GM12872 (cell line): Measurements from ENCODE around the gene GALNT13.

ENCODE experiments used
- CTCF ChIP-seq: IDR thresholded peaks from 3 replicates; pipeline ENCODE4 v1.5.1; 2011; ENCODE audit warnings: low read depth, mild to moderate bottlenecking, low read length, moderate library complexity; ENCODE audit not compliant: insufficient read depth

Gene GALNT13

DNA sequence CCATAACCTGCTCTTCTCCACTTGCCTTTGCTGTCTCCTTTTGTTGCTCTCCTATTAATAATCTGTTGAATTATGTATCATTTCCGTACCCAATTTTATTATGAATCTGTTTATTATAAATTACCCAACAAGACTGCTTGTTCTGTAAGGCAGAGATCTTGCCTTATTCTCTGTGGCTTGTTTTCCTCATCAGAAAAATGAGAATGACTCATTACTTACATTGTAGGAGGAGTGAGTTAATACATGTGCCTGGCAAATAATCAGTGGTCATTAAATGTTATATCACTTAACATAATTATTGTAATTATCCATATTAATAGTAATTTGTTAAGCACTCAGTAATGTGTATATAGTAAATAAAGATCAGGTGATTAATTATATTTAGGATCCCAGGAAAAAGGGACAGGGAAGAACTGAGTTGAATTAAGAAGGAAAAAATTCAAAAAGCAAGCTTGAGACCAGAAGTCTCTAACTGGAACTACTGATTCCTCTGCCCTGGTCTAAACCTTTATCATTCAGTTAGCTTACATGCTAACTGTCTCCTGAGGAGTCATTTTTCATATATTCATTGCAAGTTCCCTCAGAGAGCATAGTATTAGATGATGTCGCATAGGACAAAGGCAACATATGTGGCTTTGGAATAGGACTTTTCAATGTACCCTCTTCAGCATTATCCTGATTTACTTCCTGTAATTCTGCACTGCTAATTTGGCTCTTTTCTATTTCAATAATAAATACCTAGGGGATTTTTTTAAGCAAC lies 335.7 kb downstream of the GALNT13 start:
- no peak for TF ChIP-seq CTCF

DNA sequence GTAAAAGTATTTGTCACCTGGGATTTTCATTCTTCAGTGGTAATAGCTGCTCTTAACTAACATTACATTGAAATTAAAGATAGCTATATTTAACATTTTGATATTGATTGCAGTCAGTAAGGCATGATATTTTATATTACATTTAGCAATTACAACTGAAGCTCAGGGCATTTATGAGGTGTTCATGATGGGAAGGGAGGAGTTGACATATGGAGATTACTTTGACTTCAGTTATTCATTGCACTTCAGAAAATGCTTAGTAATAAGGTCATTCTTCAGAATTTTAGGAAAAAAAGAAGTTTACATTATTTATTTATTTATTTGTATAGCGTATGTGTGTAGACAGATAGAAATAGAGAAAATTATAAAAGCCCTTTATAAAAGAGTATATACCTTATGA lies 352.0 kb downstream of the GALNT13 start:
- no peak for TF ChIP-seq CTCF

GRCh38 chr2:154226931-154227330 lies 355.2 kb downstream of the GALNT13 start:
- TF ChIP-seq CTCF = no peak

GRCh38 chr2:154228566-154229280 lies 357.0 kb downstream of the GALNT13 start:
- no peak for TF ChIP-seq CTCF

DNA sequence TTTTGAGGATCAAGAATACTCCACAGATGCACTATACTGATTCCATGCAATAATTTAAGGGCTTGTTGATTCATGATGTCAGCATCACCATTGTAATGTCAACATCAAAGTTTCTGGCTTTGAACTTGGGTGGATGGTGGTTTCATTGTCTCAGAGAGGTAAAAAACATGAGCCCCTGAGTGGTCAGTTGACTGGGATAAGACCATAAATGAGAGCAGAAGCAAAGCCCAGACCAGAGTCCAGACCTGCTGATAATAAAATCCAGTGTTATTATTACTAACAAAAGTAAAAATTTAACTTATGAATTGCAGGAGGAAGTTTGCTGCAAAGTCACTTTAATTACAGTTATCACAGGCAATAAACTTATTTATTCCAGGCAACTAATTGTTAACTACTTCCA lies 358.2 kb downstream of the GALNT13 start:
- no peak for TF ChIP-seq CTCF

DNA sequence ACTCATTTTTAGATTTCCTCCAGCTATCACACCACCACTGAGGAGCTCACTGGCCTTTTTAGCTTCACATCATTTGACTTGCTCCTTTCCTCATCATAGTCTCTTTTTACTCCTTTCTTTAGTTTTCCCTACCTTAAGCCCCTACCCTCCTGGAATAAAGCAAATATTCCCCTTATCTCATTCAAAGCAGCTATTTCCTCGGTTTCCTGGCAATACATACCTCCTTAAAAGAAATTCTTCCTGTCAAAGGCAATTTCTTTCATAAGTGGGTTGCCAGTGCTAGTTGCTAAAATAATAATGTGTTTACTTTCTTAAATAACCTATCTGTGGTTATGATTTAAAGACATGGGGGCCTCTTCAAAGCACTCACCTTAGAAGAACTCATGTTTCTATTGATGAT lies 359.3 kb downstream of the GALNT13 start:
- no peak for TF ChIP-seq CTCF

GRCh38 chr2:154233231-154233630 lies 361.5 kb downstream of the GALNT13 start:
- TF ChIP-seq CTCF = no peak
